Stimulated activated CD4-positive, alpha-beta T cell treated with anti-CD3 and anti-CD28 coated beads, TNF-alpha, amount 100 ng/mL, for 24 hours (primary cell): ENCODE results near the gene MORC2.

Experiments used
- DNase-seq, 3 experiments: peaks; one replicate each; pipeline ENCODE4 v3.0.0-alpha.2; 2020; ENCODE audit warnings: low read depth in 3 of 3

Gene MORC2

DNA sequence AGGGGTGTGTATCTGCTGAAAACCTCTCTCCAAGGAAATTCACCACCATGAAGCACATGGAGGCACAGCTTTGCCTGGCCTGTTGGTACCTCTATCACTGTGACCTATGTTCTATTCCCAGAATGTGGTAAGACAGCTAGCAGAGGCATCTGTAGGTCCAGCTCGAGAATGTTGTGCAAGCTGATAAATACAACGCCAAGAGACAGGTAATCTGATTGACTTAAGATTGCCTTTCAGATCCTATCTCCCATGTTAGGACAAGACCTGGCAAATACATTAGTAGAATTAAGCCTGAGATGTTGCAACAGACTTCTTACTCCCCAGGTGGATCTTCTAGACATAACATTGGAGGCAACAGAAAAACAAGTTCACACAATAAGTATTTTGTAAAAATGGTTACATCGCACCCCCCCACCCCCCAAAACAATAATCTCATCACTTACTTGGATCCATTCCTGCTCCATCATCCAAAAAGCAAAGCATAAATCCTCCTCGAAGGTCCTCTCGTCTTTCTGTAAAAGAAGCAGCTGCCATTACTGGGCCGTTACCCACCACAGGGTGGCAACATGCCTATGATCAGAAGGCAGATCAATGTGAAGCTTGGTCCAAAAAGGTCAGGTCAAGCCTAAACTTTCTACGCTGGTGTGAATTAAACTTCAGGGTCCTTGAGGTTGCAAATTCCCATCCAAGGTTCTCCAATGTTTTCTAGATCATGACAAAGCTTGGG is 18.5 kb downstream of the MORC2 start:
- DNase-seq = no peak

GRCh38 chr22:30948930-30949342 is 19.6 kb downstream of the MORC2 start:
- no peak for DNase-seq

DNA sequence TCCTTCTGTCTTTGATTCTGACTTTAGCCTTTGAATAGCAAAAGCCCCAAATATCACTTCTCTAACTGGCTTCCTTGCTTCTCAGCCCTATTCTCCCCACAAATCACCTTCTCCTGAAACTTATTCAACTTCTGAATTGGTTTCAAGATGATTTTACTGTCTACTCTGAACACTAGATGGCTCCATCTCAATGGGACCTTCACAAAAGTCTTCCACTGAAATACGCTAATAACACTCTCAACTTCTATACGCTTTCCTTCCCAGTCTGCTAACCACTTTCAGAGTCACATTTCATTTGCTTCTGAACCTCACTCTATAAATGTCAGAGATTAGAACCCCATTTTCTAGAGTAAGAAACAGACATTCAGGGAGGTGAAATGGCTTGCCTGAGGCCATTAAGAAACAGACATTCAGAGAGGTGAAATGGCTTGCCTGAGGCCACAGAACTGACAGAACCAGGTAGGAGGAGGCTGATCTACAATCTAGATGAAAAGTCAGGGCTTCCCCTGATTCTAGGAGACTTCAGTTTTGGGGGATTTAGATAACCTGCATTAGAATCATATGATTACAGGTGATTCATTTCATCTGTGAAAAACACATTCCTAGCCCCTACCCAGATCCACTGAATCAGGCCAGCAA is 20.6 kb downstream of the MORC2 start:
- no peak for DNase-seq

DNA sequence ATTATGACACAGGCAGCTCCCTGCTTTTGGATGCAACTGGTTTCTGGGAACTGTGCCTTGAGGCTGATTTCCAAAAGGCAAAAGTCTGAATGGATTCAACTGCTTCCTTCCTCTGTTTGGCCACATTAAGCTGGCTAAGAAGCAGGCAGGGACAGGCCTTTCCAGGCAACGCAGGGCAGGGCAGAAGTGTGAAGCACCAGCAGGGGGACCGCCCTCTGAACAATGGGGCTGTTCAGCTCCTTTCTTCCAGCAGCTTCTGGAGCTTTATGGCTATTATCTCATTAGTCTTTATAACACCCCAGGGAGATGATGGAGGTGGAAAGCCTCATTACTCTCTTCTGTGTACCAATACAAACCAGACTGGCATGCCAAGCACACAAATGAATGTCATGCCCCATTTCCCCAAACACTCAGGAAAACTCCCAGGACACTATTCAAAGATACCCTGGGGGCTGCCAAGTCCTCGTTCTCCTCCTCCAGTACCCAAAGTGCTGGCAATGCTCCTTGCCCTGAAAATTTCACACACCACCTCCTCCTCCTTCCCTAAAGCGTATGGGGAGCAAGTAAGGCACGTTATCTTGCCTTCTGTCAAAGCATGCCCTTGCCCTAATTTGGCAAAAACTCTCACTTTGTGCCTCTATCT is 21.3 kb downstream of the MORC2 start:
- no peak for DNase-seq

DNA sequence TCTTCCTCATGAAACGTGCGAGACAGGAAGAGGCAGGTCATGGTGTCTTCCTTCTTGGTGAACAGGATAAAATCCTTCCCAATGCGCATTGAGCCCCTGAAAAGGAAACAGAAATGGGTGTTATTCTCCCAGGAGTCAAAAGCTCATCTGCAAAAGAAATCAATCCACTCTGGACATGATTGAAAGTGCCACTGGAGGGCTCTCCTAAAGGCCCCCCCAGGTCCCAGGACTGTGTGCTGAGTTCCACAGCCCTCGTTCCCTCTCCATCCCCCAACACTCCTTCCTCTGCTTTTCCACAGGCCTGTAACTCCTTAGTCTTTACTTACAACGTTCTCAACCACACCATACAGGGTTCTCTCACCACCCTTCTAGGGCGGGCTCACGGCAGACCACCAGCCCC is 22.2 kb downstream of the MORC2 start:
- DNase-seq = no peak

DNA sequence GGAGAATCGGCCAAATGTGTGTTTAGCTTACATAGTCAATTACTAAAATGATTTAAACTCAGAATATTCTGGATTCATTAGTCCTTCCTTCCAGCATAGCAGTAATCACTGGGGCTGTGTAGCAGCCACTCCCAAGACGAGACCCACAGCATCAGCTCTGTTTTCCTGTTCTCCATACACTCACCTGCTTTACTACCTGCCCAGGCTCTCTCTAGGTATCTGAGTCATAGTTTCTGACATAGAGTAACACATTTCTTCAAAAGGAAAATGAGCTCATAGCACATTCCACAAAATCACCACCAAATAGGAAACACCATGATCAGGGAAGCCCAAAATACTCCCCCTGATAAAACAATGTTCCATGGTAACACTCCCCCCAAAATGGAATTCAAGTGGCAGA is 22.9 kb downstream of the MORC2 start:
- DNase-seq = no peak

DNA sequence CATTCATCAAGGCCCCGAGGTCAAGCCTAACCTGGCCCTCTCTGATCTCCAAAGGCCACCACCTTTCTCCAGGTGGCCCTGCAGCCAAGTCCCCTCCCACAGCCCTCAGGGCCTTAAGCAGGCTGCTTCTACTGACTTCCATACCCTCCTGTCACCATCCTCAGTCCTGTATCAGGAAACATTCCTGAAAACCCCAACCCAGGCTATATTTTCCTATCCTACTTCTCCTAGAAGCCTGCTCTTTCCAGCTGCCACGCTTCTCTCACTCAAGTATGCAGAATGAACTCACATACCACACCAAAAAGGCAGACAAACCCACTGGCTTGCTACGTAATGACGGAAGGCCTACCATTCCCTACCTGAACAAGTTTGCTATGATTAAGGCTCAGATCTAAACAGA is 23.6 kb downstream of the MORC2 start:
- DNase-seq = no peak

- no peak for DNase-seq
Observed at GRCh38 chr22:30943368-30943767, 25.2 kb downstream of the MORC2 start.

GRCh38 chr22:30941363-30941740 is 27.2 kb downstream of the MORC2 start:
- no peak for DNase-seq

DNA sequence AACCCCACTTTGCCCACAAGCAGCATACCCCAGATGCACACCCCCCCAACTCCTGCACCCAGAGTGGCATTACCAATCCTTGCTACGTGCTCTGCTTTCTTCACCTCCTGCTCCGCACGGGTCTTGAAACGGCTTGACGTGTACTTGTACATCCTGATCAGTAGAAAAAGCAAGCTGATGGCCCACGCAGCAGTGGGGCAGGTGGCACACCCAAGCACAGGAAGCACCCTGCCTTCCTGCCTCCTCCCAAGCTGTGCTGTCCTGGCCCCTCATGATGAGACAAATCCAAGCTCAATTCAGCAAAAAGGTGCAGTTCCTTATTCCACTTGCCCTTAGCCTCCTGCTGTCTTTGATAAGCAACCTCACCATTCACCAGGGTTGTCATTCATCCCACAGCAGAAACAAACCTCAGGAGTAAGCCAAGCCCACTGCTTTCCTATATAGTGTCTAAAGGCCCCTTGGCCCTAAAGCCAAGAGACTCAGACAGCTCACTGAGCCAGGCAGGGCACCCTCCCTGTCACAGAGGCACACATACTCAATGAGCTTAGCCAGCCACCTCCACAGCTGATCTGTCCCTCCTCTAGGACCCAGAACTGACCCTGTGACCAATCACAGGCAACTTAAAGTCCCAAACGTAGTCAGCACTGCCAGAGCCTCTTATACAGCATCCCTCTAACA is 27.8 kb downstream of the MORC2 start:
- peak in 2 of 3 experiments; percentile 16 to 30 for DNase-seq

DNA sequence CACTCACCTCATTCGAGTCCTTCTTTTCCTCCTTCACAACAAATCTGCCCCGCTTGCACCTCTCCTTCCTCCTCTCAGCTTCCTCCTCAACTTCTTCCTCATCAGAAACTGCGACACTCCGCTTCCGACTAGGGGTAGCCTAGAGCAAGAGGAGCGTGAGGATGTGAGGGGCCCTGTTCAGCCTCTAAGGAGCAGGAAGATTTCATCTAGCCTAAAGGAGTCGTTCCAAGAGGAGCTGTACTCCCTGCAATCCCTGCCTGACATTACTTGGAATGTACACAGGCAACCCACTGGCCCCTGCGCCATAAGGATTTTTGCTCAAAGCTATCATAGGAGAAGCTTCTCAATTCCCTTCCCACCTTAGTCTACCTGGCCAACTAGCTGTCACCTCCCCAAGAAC is 34.5 kb downstream of the MORC2 start:
- no peak for DNase-seq

- DNase-seq = no peak
Observed at GRCh38 chr22:30933457-30933856, 35.1 kb downstream of the MORC2 start.

GRCh38 chr22:30932661-30933060 is 35.9 kb downstream of the MORC2 start:
- no peak for DNase-seq

GRCh38 chr22:30931541-30932300 is 36.9 kb downstream of the MORC2 start:
- DNase-seq = no peak

DNA sequence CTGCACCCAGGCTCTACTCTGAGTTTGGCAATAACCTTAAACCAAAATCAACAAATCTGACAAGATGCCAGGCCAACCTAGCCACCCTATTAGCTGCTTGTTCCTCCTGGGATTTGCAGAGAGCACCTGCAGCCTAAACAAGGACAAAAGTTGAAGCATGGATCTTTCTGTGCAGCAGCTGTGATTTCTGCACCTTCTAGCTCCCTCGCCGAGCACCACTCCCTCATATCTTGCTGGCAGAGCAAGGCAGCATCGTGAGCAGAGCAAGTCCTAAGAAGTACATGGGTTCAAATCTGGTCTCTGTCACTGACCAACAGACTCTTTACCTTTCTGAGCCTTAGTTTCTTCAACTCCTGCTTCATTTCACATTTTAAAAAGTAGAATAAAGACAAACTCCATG is 38.3 kb downstream of the MORC2 start:
- no peak for DNase-seq

DNA sequence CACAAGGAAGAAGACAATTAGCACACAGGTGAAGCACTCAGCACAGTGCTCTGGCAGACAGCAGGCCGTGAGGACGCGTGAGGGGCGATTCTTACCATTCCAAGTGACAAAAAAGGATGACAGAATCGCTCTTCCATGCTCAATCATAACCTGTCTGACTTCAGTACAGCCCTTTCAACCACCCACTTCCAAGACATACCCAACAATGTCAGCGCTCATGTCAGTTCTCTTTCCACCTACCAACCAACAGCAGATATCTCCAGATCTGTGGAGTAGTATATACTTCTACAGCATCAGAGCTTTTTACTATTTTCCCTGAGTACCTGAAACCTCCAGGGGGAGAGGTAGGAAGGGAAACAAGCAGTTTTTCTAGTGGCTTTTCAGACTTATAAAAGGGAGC is 40.2 kb downstream of the MORC2 start:
- DNase-seq = no peak

DNA sequence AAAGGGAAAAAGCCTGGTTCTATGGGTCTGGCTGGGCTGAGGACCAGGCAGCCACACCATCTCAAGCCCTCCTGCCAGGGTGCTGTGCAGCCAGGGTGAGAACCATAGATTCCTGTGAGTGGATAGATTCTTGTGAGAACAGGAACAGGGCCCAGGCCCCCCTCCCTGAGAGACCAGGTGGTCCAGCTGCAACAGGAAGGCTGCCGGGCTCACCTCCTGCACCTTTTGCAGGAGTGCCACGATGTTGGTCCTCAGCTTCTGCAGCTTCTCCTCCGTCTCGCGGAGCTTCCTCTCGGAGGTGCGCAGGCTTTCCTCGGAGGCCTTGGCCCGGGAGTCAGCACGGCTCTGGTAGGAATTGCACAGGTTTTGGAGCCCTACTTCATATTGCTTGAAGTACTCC is 40.8 kb downstream of the MORC2 start:
- DNase-seq = no peak

- DNase-seq = no peak
Observed at GRCh38 chr22:30926706-30927105, 41.9 kb downstream of the MORC2 start.

- DNase-seq = no peak
Observed at GRCh38 chr22:30925667-30926066, 42.9 kb downstream of the MORC2 start.

DNA sequence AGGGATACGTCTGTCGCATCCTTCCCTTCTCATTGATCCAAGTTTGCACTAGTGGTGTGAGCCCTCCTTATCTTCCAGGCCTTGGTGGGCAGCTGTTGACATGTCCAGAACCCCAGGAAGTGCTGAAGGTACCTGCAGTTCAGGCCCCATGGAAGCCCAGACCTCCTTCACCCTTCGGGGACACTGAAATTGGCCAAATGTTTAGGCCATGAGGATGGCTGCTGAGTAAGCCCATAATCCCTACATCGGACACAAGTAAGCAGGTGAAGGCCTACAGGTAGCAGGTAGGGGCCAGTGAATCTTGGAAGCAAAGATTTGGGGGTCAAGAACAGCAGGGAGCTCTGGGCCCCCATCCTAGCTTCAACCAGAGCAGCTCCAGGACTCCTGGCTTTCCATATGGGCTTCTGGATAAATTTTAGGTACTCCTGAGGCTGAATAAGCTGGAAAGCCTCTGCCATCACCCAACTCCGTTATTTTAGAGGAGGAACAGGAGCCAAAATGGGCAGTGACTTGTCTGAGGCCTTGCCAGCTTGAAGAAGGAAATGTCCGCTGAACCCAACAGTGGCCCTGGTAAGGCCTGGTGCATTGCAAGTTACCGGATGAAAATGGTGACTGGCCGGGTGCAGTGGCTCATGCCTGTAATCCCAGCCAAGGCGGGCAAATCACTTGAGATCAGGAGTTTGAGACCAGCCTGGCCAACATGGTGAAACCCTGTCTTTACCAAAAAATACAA is 45.2 kb downstream of the MORC2 start:
- DNase-seq = no peak

DNA sequence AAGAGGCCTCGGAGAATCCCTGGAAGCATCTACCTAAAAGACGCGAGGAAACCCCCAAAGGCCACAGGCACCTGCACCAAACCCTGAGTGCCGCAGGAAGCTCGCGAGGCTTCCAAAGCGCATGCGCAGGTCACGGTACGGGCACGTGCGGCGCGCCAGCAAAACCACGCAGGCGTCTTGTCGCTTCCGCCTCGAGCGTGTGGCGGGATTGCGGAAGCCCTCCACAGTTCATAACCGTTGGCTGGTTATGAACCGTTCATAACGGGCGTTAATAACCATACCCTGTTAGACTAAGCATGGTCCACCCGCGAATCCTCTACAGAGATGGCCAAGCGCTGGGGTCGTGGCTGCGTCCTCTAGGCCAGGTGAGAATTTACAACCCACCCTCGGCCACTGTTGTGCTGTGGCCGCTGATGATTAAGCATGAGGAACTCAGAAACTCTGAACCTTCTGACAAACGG is 46.4 kb downstream of the MORC2 start:
- peak; percentile 54 to 80 (median 70) for DNase-seq
